HG03442 (cell line): ENCODE measurements around the gene RPL26.
"Not testable (repeated sequence)": the region's sequence is repeated elsewhere in the genome, so short reads cannot be mapped to it uniquely, and the experiment has no call there.

Source experiments
- ATAC-seq: cut with Tn5 transposase; IDR thresholded peaks from one replicate; pipeline ENCODE4 v1.9.1; 2021; ENCODE audit warnings: mild to moderate bottlenecking, moderate library complexity; ENCODE audit not compliant: unreplicated experiment

RPL26 gene

GRCh38 chr17:8397636-8398035, 14.6 kb upstream of the RPL26 start, which contains the start of gene RNF222:
TSS of gene RNF222 (minus strand) at chr17:8397827. CDS start at chr17:8393461, 4,366 bp downstream.
- no peak for ATAC-seq

GRCh38 chr17:8394497-8394896, 11.5 kb upstream of the RPL26 start:
- not testable (repeated sequence) for ATAC-seq

- no peak for ATAC-seq
These were observed 10.7 kb upstream of the RPL26 start for GRCh38 chr17:8393470-8394231.

- ATAC-seq: no peak
These were observed 9.9 kb upstream of the RPL26 start for GRCh38 chr17:8392674-8393469.

- ATAC-seq: no peak
These were observed 9.3 kb upstream of the RPL26 start for GRCh38 chr17:8392274-8392673.

- ATAC-seq: no peak
These were observed 8.7 kb upstream of the RPL26 start for GRCh38 chr17:8391711-8392110.

- no peak for ATAC-seq
These were observed 5.1 kb upstream of the RPL26 start for GRCh38 chr17:8387914-8388651.

GRCh38 chr17:8386841-8387240, 3.8 kb upstream of the RPL26 start:
- no peak for ATAC-seq

GRCh38 chr17:8384801-8385378, 1.9 kb upstream of the RPL26 start:
- ATAC-seq: no peak

GRCh38 chr17:8382880-8383142, 182 bp downstream of the RPL26 start:
- no peak for ATAC-seq

GRCh38 chr17:8382052-8382879, 727 bp downstream of the RPL26 start:
- no peak for ATAC-seq

GRCh38 chr17:8380049-8380448, 2.9 kb downstream of the RPL26 start:
- ATAC-seq: no peak

GRCh38 chr17:8378117-8378516, 4.9 kb downstream of the RPL26 start:
- ATAC-seq: not testable (repeated sequence)

GRCh38 chr17:8377422-8377821, 5.6 kb downstream of the RPL26 start:
- ATAC-seq: no peak

- peak; percentile 87 for ATAC-seq
These were observed 6.5 kb downstream of the RPL26 start, which contains the start of gene KRABD2 for GRCh38 chr17:8376271-8377067. TSS of gene KRABD2 (minus strand) at chr17:8376704.

GRCh38 chr17:8375738-8376259, 7.2 kb downstream of the RPL26 start:
- ATAC-seq: no peak

GRCh38 chr17:8373856-8374255, 9.1 kb downstream of the RPL26 start:
- ATAC-seq: not testable (repeated sequence)

GRCh38 chr17:8372422-8372821, 10.6 kb downstream of the RPL26 start:
- ATAC-seq: no peak

- ATAC-seq: no peak
These were observed 11.2 kb downstream of the RPL26 start for GRCh38 chr17:8371786-8372185.
